GM13976 (cell line): ENCODE data around the gene RDM1.

ENCODE experiments used
- DNase-seq: peaks from one replicate; pipeline ENCODE4 v3.0.0; 2012; ENCODE audit warnings: low spot score
- in situ Hi-C: fragments of 300-500 bp; cut with MboI; formaldehyde crosslinking; loops from one replicate; pipeline ENCODE4 v1.12.0; 2022; ENCODE audit warnings: low sequenced_read_pairs, mixed read lengths, inconsistent platforms; ENCODE audit not compliant: unreplicated experiment
- TF ChIP-seq, protein P1 (sequence below): IDR thresholded peaks from 2 replicates; pipeline ENCODE4 v1.5.1; 2012; ENCODE audit warnings: borderline replicate concordance, mild to moderate bottlenecking; ENCODE audit not compliant: insufficient read depth; ENCODE audit errors: extremely low read depth, missing control alignments, control extremely low read depth

Gene RDM1

GRCh38 chr17:35923609-35924114, 6.9 kb downstream of the RDM1 start:
- no peak for DNase-seq
- in situ Hi-C loops: no loop called here

GRCh38 chr17:35920229-35920628, 10.3 kb downstream of the RDM1 start:
- TF ChIP-seq, protein P1, sequence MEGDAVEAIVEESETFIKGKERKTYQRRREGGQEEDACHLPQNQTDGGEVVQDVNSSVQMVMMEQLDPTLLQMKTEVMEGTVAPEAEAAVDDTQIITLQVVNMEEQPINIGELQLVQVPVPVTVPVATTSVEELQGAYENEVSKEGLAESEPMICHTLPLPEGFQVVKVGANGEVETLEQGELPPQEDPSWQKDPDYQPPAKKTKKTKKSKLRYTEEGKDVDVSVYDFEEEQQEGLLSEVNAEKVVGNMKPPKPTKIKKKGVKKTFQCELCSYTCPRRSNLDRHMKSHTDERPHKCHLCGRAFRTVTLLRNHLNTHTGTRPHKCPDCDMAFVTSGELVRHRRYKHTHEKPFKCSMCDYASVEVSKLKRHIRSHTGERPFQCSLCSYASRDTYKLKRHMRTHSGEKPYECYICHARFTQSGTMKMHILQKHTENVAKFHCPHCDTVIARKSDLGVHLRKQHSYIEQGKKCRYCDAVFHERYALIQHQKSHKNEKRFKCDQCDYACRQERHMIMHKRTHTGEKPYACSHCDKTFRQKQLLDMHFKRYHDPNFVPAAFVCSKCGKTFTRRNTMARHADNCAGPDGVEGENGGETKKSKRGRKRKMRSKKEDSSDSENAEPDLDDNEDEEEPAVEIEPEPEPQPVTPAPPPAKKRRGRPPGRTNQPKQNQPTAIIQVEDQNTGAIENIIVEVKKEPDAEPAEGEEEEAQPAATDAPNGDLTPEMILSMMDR: no peak
- DNase-seq: no peak
- in situ Hi-C loops: no loop called here

More at GRCh38 chr17:35923609-35924114, 6.9 kb downstream of the RDM1 start:
- TF ChIP-seq, protein P1: no peak

- TF ChIP-seq, protein P1: no peak
- in situ Hi-C loops: no loop called here
- no peak for DNase-seq
Observed at GRCh38 chr17:35918665-35919064, 11.9 kb downstream of the RDM1 start.

- in situ Hi-C loops: no loop called here
- DNase-seq: no peak
- TF ChIP-seq, protein P1: no peak
Observed at GRCh38 chr17:35917519-35918213, 12.9 kb downstream of the RDM1 start.

DNA sequence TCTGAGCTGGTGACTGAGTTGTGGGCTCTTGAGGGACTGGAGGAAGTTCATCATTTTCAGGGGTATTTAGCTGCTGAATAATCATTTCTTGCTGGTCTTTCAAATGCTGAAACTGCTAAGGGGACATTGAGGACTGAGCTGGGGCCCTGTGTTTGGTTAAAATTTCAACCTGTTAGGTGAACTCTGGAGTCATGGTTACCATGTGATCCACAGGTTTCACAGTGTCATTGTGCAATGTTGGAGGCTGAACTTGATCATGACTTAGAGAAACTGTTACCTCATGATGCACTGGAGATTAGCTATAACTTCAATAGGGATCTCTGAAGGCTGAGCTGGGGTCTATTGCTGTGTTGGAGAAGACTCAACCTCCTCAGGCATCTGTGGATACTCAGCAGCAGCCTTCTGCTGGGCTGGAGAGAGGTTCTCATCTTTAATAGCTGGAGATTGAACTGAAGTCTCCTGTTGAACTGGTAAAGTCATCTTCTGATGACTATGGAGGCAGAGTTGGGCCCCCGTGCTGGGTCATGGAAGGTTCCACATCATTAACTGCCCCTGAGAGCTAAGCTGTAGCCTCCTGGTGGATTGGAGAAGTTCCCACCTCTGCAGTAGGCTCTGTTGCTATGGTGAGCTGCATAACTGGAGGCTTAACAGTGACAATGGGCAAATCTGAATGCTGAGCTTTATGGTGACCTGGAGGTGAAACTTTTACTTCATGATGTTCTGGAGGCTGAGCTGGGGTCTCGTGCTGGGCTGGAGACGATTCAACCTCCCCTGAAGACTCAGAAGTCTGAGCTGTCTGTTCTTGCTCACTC, 15.2 kb downstream of the RDM1 start:
- no peak for DNase-seq
- in situ Hi-C loops: no loop called here
- TF ChIP-seq, protein P1: no peak

DNA sequence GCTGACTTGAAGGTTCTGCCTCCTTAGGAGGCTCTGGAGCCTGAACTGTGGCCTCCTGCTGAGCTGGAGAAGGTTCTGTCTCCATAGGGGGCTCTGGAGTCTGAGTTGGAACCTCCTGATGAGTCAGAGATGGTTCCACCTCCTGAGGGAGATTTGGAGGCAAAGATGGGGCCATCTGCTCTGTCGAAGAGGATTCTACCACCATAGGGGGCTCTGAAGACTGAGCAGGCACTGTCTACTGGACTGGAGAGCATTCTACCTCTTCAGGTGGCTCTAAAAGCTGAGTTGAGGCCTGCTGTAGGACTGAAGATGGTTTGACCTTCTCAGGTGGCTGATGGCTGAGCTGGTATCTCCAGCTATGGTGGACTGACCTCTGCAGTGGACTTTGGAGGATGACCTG, 16.2 kb downstream of the RDM1 start:
- no peak for DNase-seq
- in situ Hi-C loops: no loop called here
- TF ChIP-seq, protein P1: no peak
